Rectal smooth muscle tissue (tissue), 1 donor: Measurements from ENCODE around the gene GIPC3.
A peak's percentile ranks its signal among the peaks of the same experiment; 100 is the strongest.

Experiments
- H3K27ac ChIP-seq: one replicate; pipeline ENCODE4 v1.7.0; 2013; ENCODE audit warnings: low read depth, low read length, inconsistent platforms
- H3K27me3 ChIP-seq: one replicate; pipeline ENCODE4 v1.7.0; 2013; ENCODE audit warnings: low read length; ENCODE audit not compliant: control insufficient read depth, insufficient read depth
- H3K36me3 ChIP-seq: one replicate; pipeline ENCODE4 v1.7.0; 2013; ENCODE audit warnings: low read length; ENCODE audit not compliant: control insufficient read depth, insufficient read depth
- H3K4me1 ChIP-seq: one replicate; pipeline ENCODE4 v1.7.0; 2013; ENCODE audit warnings: low read length; ENCODE audit not compliant: control insufficient read depth, insufficient read depth
- H3K4me3 ChIP-seq: one replicate; pipeline ENCODE4 v1.7.0; 2013; ENCODE audit warnings: low read length
- H3K9ac ChIP-seq: one replicate; pipeline ENCODE4 v1.7.0; 2013; ENCODE audit warnings: low read length

Gene GIPC3

GRCh38 chr19:3613818-3614661 lies 28.8 kb downstream of the GIPC3 start:
- peaks cover 10% of the 10 kb centered on the region for H3K4me1 ChIP-seq
- H3K4me3 ChIP-seq = no peak overlapping the region
- no peaks in the 10 kb centered on the region for H3K27me3 ChIP-seq
- peaks cover 9% of the 10 kb centered on the region for H3K36me3 ChIP-seq
- no peak overlapping the region for H3K9ac ChIP-seq
- no peak overlapping the region for H3K27ac ChIP-seq

- Histone ChIP-seq H3K9ac (no peak overlapping the region), H3K4me1 (peaks cover 10% of the 10 kb centered on the region), H3K27ac (no peak overlapping the region), H3K4me3 (no peak overlapping the region), H3K36me3 (peaks cover 13% of the 10 kb centered on the region), H3K27me3 (no peaks in the 10 kb centered on the region)
Observed at GRCh38 chr19:3614858-3615505, 29.7 kb downstream of the GIPC3 start.

GRCh38 chr19:3615524-3616135 lies 30.4 kb downstream of the GIPC3 start:
- peaks cover 10% of the 10 kb centered on the region for H3K4me1 ChIP-seq
- H3K27me3 ChIP-seq = no peaks in the 10 kb centered on the region
- peaks cover 14% of the 10 kb centered on the region for H3K36me3 ChIP-seq
- no peak overlapping the region for H3K9ac ChIP-seq
- H3K27ac ChIP-seq = no peak overlapping the region
- no peak overlapping the region for H3K4me3 ChIP-seq

- Histone ChIP-seq H3K27ac (no peak overlapping the region), H3K36me3 (peaks cover 9% of the 10 kb centered on the region), H3K4me3 (no peak overlapping the region), H3K9ac (no peak overlapping the region), H3K27me3 (no peaks in the 10 kb centered on the region), H3K4me1 (peaks cover 10% of the 10 kb centered on the region)
Observed at GRCh38 chr19:3617463-3617862, 32.2 kb downstream of the GIPC3 start.

- Histone ChIP-seq H3K27me3 (no peaks in the 10 kb centered on the region), H3K27ac (no peak overlapping the region), H3K4me3 (peak overlapping the region; percentile 46), H3K4me1 (peaks cover 8% of the 10 kb centered on the region), H3K36me3 (peaks cover 9% of the 10 kb centered on the region), H3K9ac (no peak overlapping the region)
Observed at GRCh38 chr19:3618144-3618810, 33.0 kb downstream of the GIPC3 start.

GRCh38 chr19:3618811-3619630 lies 33.7 kb downstream of the GIPC3 start:
- Histone ChIP-seq H3K36me3 (peaks cover 12% of the 10 kb centered on the region), H3K4me3 (no peak overlapping the region), H3K4me1 (peaks cover under 1% of the 10 kb centered on the region), H3K27me3 (no peaks in the 10 kb centered on the region), H3K9ac (no peak overlapping the region), H3K27ac (no peak overlapping the region)

GRCh38 chr19:3619631-3620012 lies 34.3 kb downstream of the GIPC3 start:
- H3K27ac ChIP-seq = no peak overlapping the region
- H3K27me3 ChIP-seq = no peaks in the 10 kb centered on the region
- H3K4me1 ChIP-seq = no peaks in the 10 kb centered on the region
- H3K4me3 ChIP-seq = no peak overlapping the region
- H3K9ac ChIP-seq = no peak overlapping the region
- peaks cover 12% of the 10 kb centered on the region for H3K36me3 ChIP-seq

GRCh38 chr19:3620145-3620816 lies 35.0 kb downstream of the GIPC3 start:
- no peak overlapping the region for H3K9ac ChIP-seq
- no peak overlapping the region for H3K27ac ChIP-seq
- H3K4me3 ChIP-seq = no peak overlapping the region
- peaks cover 12% of the 10 kb centered on the region for H3K36me3 ChIP-seq
- H3K4me1 ChIP-seq = peaks cover 4% of the 10 kb centered on the region
- no peaks in the 10 kb centered on the region for H3K27me3 ChIP-seq

- no peak overlapping the region for H3K4me3 ChIP-seq
- H3K9ac ChIP-seq = no peak overlapping the region
- no peak overlapping the region for H3K27ac ChIP-seq
- no peaks in the 10 kb centered on the region for H3K27me3 ChIP-seq
- H3K4me1 ChIP-seq = peaks cover 10% of the 10 kb centered on the region
- peaks cover 12% of the 10 kb centered on the region for H3K36me3 ChIP-seq
Observed at GRCh38 chr19:3620817-3621547, 35.7 kb downstream of the GIPC3 start.

- peaks cover 12% of the 10 kb centered on the region for H3K36me3 ChIP-seq
- H3K4me3 ChIP-seq = no peak overlapping the region
- H3K27me3 ChIP-seq = no peaks in the 10 kb centered on the region
- H3K27ac ChIP-seq = no peak overlapping the region
- no peak overlapping the region for H3K9ac ChIP-seq
- H3K4me1 ChIP-seq = peaks cover 10% of the 10 kb centered on the region
Observed at GRCh38 chr19:3621689-3622088, 36.4 kb downstream of the GIPC3 start.

- Histone ChIP-seq H3K9ac (no peak overlapping the region), H3K27me3 (no peaks in the 10 kb centered on the region), H3K4me3 (no peak overlapping the region), H3K27ac (no peak overlapping the region), H3K4me1 (peaks cover 10% of the 10 kb centered on the region), H3K36me3 (peaks cover 12% of the 10 kb centered on the region)
Observed at GRCh38 chr19:3622224-3622623, 36.9 kb downstream of the GIPC3 start.
